Measurements from ENCODE around the gene EHBP1L1. TPM values are rescaled to one million over a fixed set of nuclear protein-coding genes. Genes with fewer than 3 reads are reported as not detected.

EHBP1L1 gene
- polyA plus RNA-seq, 1 donor (not counting 4 experiments of a cell fraction or from before 2014, with no cell fraction given), result 10.4 TPM

- no peak for FAIRE-seq
- Histone ChIP-seq H3K27me3 (ENCODE audit: control insufficient read depth, extremely low read depth, insufficient read depth, low read length) (no peaks in the 10 kb centered on the region), H3K9ac (ENCODE audit: control insufficient read depth, extremely low read depth, insufficient read depth, low read length) (no peak overlapping the region), H3K4me2 (ENCODE audit: control insufficient read depth, extremely low read depth, insufficient read depth, low read depth, low read length) (no peak overlapping the region), H3K4me1 (ENCODE audit: control insufficient read depth, extremely low read depth, insufficient read depth, low read length) (peaks cover 27% of the 10 kb centered on the region), H3K36me3 (ENCODE audit: control insufficient read depth in 2 of 2, extremely low read depth in 1 of 2, insufficient read depth in 2 of 2, low read length in 2 of 2) (peaks cover 3 to 9% of the 10 kb centered on the region in 2 experiments), H2AFZ (ENCODE audit: control insufficient read depth, low read length) (no peak overlapping the region), H3K4me3 (ENCODE audit: control insufficient read depth in 2 of 3, extremely low read depth in 1 of 3, insufficient read depth in 2 of 3, low read depth in 1 of 3, low read length in 3 of 3) (no peak overlapping the region), H3K27ac (ENCODE audit: control insufficient read depth, insufficient read depth, low read length) (no peak overlapping the region), H4K20me1 (ENCODE audit: control insufficient read depth, extremely low read depth, insufficient read depth, low read length) (no peaks in the 10 kb centered on the region), H3K9me3 (ENCODE audit: control insufficient read depth, low read depth, low read length) (no peaks in the 10 kb centered on the region), H3K79me2 (ENCODE audit: control insufficient read depth, insufficient read depth, low read length) (no peaks in the 10 kb centered on the region), H3K9me1 (ENCODE audit: control insufficient read depth, extremely low read depth, insufficient read depth, low read length) (no peaks in the 10 kb centered on the region)
- no peak for DNase-seq (ENCODE audit: low read depth, low spot score)
- no peak for TF ChIP-seq EZH2 (IDR thresholded peaks at IDR 0.05; ENCODE audit: low read length)
- TF ChIP-seq, protein P1, sequence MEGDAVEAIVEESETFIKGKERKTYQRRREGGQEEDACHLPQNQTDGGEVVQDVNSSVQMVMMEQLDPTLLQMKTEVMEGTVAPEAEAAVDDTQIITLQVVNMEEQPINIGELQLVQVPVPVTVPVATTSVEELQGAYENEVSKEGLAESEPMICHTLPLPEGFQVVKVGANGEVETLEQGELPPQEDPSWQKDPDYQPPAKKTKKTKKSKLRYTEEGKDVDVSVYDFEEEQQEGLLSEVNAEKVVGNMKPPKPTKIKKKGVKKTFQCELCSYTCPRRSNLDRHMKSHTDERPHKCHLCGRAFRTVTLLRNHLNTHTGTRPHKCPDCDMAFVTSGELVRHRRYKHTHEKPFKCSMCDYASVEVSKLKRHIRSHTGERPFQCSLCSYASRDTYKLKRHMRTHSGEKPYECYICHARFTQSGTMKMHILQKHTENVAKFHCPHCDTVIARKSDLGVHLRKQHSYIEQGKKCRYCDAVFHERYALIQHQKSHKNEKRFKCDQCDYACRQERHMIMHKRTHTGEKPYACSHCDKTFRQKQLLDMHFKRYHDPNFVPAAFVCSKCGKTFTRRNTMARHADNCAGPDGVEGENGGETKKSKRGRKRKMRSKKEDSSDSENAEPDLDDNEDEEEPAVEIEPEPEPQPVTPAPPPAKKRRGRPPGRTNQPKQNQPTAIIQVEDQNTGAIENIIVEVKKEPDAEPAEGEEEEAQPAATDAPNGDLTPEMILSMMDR (optimal IDR thresholded peaks at IDR 0.05 in 1 of 3, IDR thresholded peaks at IDR 0.05 in 1 of 3, conservative IDR thresholded peaks at IDR 0.05 in 1 of 3; ENCODE audit: extremely low read depth in 1 of 3, insufficient read depth in 2 of 3, low read length in 3 of 3), result no peak
- dilution Hi-C loops (cut with MboI; ENCODE audit: extremely low pct_ligation_motif_present, low sequenced_read_pairs), result no loop called here
Observed at GRCh38 chr11:65596520-65596919, 20.7 kb downstream of the EHBP1L1 start.

DNA sequence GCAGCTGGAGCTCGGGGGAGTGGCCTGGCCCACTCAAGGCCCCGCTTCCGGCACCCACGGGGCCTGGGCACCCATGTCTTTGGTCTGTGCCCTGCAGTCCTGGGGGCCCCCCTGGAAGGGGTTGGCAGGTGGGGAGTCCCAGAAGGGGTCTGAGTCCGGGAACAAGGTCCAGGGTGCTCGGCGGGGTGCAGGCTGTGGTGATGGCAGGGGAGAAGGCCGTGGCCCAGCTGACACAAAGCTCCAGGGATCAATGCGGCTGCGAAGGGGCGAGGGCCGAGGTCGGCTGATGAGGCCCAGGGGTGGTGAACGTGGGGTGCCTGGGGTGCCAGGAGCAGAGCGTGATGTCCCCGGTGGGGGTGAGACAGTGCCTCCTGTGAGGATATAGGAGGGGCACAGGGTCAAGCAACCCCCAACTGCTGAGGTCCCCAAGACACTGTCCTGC is 22.4 kb downstream of the EHBP1L1 start:
- H3K27me3 ChIP-seq (ENCODE audit: control insufficient read depth, extremely low read depth, insufficient read depth, low read length), result no peaks in the 10 kb centered on the region
- dilution Hi-C loops (cut with MboI; ENCODE audit: extremely low pct_ligation_motif_present, low sequenced_read_pairs), result no loop called here
- FAIRE-seq (no peak), DNase-seq (ENCODE audit: low read depth, low spot score) (no peak)
- H3K9me1 ChIP-seq (ENCODE audit: control insufficient read depth, extremely low read depth, insufficient read depth, low read length), result no peaks in the 10 kb centered on the region
- no peaks in the 10 kb centered on the region for H3K9me3 ChIP-seq (ENCODE audit: control insufficient read depth, low read depth, low read length)
- peaks cover 13% of the 10 kb centered on the region for H3K4me1 ChIP-seq (ENCODE audit: control insufficient read depth, extremely low read depth, insufficient read depth, low read length)
- no peak overlapping the region for H3K27ac ChIP-seq (ENCODE audit: control insufficient read depth, insufficient read depth, low read length)
- no peak overlapping the region for H2AFZ ChIP-seq (ENCODE audit: control insufficient read depth, low read length)
- no peaks in the 10 kb centered on the region for H3K79me2 ChIP-seq (ENCODE audit: control insufficient read depth, insufficient read depth, low read length)
- H3K9ac ChIP-seq (ENCODE audit: control insufficient read depth, extremely low read depth, insufficient read depth, low read length), result no peak overlapping the region
- no peak overlapping the region for H3K4me2 ChIP-seq (ENCODE audit: control insufficient read depth, extremely low read depth, insufficient read depth, low read depth, low read length)
- no peak overlapping the region for H3K4me3 ChIP-seq (ENCODE audit: control insufficient read depth in 2 of 3, extremely low read depth in 1 of 3, insufficient read depth in 2 of 3, low read depth in 1 of 3, low read length in 3 of 3)
- peaks cover 3 to 10% of the 10 kb centered on the region in 2 experiments for H3K36me3 ChIP-seq (ENCODE audit: control insufficient read depth in 2 of 2, extremely low read depth in 1 of 2, insufficient read depth in 2 of 2, low read length in 2 of 2)
- no peaks in the 10 kb centered on the region for H4K20me1 ChIP-seq (ENCODE audit: control insufficient read depth, extremely low read depth, insufficient read depth, low read length)
- TF ChIP-seq, protein P1 (optimal IDR thresholded peaks at IDR 0.05 in 1 of 3, IDR thresholded peaks at IDR 0.05 in 1 of 3, conservative IDR thresholded peaks at IDR 0.05 in 1 of 3; ENCODE audit: extremely low read depth in 1 of 3, insufficient read depth in 2 of 3, low read length in 3 of 3), result no peak
- TF ChIP-seq EZH2 (IDR thresholded peaks at IDR 0.05; ENCODE audit: low read length), result no peak
